GM21576 (cell line): ENCODE results near the gene GRN.
"Not testable (repeated sequence)": the region's sequence is repeated elsewhere in the genome, so short reads cannot be mapped to it uniquely, and the experiment has no call there.

ENCODE experiments used
- ATAC-seq: cut with Tn5 transposase; IDR thresholded peaks from one replicate; pipeline ENCODE4 v1.9.1; 2021; ENCODE audit warnings: mild to moderate bottlenecking, moderate library complexity; ENCODE audit not compliant: unreplicated experiment

The GRN gene

DNA sequence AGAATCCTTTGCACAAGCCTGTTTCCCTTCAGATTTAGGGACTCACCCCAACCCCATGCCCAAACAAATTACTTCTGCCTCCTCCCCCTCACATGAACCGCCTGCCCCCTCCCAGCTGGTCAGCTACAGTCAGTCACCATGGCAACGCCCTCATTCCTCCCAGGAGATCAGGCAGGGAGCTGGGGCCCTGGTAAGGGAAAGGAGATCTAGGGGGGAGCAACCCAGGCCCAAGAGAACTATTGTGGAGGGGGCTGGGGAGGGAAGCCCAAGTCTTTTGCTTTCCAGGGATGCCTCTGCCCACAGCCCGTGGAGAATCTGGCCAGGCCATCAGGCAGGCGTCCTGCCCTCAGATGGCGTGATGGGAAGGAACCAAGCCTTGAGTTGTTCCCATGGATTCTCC, 15.7 kb downstream of the GRN start:
- ATAC-seq = no peak

- ATAC-seq = no peak
These were observed 16.5 kb downstream of the GRN start for GRCh38 chr17:44361292-44362260.

- no peak for ATAC-seq
These were observed 17.4 kb downstream of the GRN start for GRCh38 chr17:44362459-44362948.

- ATAC-seq = no peak
These were observed 18.0 kb downstream of the GRN start for GRCh38 chr17:44362949-44363612.

DNA sequence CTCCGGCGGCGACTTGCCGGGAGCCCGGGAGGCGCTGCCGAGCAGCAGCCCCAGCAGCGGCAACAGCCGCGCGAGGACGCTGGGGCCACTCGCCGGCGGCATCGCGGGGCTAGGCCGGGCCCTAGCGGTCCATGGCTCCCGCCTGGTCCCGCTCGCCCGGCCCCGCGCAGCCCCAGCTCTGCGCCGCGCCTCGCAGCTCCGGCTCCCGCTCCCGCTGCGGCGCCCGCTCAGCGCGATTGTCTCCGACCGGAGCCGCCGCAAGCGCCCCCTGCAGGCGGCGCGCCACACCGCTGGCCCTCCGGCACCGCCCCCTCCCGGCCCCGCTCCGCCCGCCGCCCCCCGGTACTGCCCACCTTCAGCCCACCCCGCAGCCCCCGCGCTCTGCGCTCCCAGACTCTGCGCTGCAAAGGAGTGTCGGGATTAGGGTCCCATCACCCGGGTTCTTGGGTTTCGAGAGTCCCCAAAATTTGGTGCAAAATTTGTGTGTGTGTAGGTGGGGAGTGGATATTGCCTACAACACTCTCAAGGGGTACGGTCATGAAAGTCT, 18.6 kb downstream of the GRN start, which contains the start of gene FAM171A2:
FAM171A2 (minus strand) TSS at position 241 of the 547 bp plus-strand sequence; CDS start at position 102, 139 bp downstream.
- ATAC-seq = peak; percentile 53

GRCh38 chr17:44365051-44365450, 19.9 kb downstream of the GRN start:
- not testable (repeated sequence) for ATAC-seq

DNA sequence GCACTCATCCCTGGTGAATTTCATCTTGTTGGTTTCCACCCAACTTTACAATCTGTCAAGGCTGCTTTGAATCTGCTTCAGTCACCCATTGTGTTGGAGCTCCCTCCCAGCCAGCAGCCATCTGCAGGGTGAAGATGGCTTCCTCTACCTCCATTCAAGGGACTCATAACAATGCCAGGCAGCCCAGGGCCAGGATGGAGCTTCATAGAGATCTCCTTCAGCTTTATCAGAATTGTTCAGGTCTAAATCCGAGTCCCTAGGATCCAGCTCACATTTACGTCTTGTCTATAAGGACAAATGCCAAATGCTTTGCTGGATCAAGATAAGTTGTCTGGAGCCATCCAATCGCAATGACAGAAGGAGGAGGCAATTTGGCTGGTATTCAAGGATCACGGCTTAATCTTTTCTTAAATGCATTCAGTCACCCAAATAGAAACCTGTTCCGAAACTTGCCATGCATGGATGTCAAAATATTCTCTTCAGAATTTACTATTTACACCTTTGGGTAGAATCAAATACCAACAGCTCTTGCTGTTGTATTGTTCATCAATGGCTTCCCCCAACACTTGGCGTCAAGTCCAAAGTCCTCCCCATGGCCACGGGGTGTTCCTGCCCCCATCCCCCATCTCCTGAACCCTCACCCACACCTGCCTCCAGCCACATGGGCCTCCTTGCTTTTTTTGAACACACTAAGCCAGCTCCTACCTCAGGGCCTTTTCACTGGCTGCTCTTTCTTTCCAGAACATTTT, 22.3 kb downstream of the GRN start:
- ATAC-seq = no peak

DNA sequence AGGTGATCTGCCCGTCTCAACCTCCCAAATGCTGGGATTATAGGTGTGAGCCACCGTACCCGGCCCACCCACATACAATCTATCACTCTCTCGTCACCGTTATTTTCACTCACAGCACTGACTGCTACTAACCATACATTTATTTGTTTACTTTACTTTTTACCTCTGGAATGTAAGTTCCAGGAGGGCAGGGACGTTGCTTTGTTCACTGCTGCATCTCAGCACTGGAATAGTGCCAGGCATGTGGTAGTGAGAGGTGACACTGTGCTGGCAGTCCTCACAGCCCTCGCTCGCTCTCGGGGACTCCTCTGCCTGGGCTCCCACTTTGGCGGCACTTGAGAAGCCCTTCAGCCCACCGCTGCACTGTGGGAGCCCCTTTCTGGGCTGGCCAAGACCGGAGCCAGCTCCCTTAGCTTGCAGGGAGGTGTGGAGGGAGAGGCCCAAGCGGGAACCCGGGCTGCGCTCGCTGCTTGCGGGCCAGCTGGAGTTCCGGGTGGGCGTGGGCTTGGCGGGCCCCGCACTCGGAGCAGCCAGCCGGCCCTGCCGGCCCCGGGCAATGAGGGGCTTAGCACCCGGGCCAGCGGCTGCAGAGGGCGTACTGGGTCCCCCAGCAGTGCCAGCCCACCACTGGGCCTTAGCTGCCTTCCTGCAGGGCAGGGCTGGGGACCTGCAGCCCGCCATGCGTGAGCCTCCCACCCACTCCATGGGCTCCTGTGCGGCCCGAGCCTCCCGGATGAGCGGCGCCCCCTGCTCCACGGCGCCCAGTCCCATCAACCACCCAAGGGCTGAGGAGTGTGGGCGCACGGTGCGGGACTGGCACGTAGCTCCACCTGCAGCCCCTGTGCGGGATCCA, 23.5 kb downstream of the GRN start:
- not testable (repeated sequence) for ATAC-seq

- ATAC-seq = not testable (repeated sequence)
These were observed 24.4 kb downstream of the GRN start for GRCh38 chr17:44369414-44370023.

DNA sequence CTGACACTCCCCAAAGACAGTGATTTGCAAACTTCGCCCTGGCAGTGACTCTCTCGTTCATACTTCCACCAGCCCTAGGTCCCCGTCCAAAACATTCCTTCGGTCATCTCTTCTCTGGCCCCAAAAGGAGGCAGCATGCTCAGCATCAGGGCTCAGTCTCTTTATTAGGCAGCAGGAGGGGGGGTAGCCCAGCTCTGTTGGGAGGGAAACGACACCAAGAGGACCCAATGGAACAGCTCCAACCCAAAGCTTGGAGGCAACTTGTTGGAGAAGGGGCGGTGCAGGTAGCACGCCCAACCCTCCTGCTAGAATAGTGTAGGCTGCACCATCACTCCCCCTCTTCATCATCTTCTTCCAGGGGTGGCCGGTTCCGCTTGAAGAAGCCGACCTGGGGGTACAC, 26.9 kb downstream of the GRN start:
- ATAC-seq = no peak

DNA sequence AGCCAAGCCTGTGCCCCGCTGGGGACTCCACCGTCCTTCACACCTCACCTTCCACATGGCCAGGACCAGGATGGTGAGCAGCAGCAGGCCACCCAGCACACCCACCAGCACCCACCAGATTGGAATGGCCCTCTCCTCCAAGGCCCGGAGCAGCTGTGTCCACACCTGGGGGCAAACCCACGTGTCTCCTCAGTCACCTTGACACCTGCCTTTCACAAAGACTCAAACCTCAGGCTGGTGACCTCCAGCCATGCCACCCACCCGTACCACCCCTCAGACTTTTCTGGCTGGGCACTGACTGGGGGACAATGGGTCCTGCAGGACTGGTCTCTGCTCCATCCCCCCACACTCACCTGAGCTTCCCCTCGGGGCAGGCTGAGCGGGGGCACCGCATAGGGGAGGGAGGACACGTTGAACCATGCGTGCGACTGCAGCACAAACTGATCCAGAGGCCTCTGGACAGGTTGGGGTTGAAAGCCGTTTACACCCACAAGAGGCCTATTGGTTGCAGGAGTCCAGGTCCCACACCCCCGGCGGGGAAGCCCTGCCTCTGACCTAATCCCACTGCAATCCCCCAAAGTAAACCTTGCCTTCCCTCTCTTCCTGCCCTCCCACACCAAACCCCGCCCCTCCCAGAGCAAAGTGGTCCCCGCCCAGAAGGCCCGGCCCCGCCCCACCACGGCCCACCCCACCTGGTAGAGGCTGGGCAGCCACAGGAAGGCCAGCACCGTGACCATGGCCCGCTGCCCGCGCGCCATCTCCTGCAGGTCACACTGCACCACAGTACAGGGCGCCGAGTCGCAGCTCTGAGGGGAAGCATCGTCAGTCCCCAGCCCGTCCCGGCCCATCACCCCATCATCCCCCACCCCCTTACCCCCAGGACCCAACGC, 29.4 kb downstream of the GRN start:
- ATAC-seq = no peak

GRCh38 chr17:44375196-44376017, 30.3 kb downstream of the GRN start:
- no peak for ATAC-seq

- ATAC-seq = no peak
These were observed 31.0 kb downstream of the GRN start for GRCh38 chr17:44376124-44376523.

DNA sequence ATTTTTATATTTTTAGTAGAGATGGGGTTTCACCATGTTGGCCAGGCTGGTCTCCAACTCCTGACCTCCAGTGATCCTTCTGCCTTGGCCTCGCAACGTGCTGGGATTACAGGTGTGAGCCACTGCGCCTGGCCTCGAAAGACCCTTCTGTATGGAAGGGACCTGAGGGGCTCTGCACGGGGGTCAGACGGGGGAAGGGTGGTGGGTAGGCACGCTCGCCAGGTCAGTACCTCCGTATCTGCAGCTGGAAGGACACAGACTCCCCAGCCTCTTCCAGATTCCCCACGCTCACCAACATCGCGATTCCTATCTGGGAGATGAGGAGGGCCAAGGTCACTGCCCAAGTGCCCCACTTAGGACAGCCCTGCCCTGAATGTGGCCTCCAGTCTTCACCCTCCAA, 31.7 kb downstream of the GRN start:
- ATAC-seq = no peak

DNA sequence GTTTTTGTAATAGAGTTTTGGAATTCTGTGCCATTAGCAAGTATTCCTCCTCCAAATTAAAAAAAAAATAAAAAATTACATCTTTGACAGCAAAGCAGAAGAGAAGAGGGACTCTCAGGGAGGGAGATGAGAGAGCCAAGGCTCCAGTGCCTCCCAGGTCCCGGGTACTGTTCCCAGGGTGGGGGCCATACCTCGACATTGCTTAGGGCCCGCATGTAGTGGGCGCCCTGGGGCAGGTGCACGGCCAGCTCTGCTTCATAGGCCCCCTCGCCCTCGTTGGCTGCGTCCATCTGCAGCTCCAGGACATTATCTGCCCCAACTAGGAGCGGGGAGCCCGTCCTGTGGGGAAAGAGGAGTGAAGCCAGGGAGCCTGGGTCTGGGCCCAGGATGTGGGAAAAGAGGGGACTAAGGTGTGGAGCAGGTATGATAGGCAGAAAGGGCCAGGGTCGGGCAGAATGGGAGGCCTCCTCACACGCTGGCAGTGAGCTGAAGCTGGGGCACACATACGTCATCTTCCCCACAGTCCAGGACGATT, 33.1 kb downstream of the GRN start:
- no peak for ATAC-seq

DNA sequence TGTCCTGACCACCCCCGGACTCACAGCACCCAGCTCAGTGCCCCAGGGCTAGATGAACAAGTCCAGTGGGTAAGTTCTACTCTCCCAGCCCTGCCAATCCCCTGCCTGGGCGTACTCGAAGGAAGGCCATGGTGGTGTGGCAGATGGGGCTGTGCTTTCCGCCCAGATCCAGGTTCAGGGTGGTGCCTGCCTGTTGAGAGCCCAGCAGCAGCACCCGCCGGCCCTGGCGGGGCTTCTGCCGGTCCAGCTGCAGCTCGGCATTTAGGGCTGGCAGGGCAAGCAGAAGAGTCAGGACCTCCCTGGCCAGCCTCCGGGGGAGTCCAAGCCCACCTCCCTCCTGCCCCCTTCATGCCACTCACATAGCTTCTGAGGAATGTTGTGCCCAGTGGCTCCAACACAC, 34.8 kb downstream of the GRN start:
- ATAC-seq = no peak

DNA sequence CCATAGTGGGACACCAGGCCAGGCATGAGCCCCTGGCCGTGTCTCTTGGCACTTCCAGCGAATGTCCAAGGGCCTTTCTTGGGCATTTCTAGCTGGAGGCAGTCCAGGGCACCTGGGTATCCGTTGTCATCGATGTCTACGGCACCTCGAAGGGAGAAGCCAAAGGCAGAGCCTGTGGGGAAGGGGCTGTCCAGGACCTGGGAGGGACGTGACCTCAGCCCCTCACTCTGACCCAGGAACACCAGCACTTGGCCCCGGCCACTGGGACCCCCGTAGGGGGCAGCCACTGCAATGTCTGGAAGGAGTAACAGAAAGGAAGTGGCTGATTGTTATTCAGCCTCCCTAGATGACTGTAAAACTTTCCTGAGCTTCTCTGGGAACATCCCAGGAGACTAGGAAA, 35.7 kb downstream of the GRN start:
- ATAC-seq = no peak
